ENCODE measurements around the gene SEMA3C. TPM values are rescaled to one million over a fixed set of nuclear protein-coding genes. Genes with fewer than 3 reads are reported as not detected.

Gene SEMA3C
- total and polyA plus RNA-seq, 2 donors (not counting 1 experiment from before 2014, with no cell fraction given): 0.06 TPM; not detected in 1

- Histone ChIP-seq H3K27me3 (replicated peaks in 1 of 4; ENCODE audit: control extremely low read depth in 1 of 4, control insufficient read depth in 3 of 4, insufficient read depth in 4 of 4, low read length in 3 of 4) (no peaks in the 10 kb centered on the region), H3K36me3 (replicated peaks in 1 of 2; ENCODE audit: control extremely low read depth in 1 of 2, control insufficient read depth in 1 of 2, extremely low read depth in 1 of 2, insufficient read depth in 2 of 2, low read length in 1 of 2) (no peaks in the 10 kb centered on the region), H3K9me3 (ENCODE audit: control extremely low read depth in 1 of 3, control insufficient read depth in 2 of 3, insufficient read depth in 1 of 3, low read length in 2 of 3) (peaks cover 0 to 4% (median 0%) of the 10 kb centered on the region in 3 donors), H3K9ac (ENCODE audit: low read length) (no peak overlapping the region), H3K79me2 (ENCODE audit: control insufficient read depth, insufficient read depth, low read length) (no peaks in the 10 kb centered on the region), H4K20me1 (ENCODE audit: control insufficient read depth, insufficient read depth, low read length, poor library complexity, severe bottlenecking) (no peaks in the 10 kb centered on the region), H3K4me3 (ENCODE audit: control extremely low read depth in 1 of 5, extremely low read depth in 1 of 5, insufficient read depth in 1 of 5, low read depth in 2 of 5, low read length in 4 of 5) (no peak overlapping the region), H3K27ac (ENCODE audit: low read length in 2 of 2) (no peak overlapping the region), H3K4me1 (ENCODE audit: control insufficient read depth in 2 of 2, insufficient read depth in 2 of 2, low read length in 2 of 2) (no peaks in the 10 kb centered on the region), H2AFZ (ENCODE audit: insufficient read depth, low read depth, low read length, poor library complexity, severe bottlenecking) (no peak overlapping the region), H3K4me2 (replicated peaks; ENCODE audit: low read depth, low read length, poor library complexity, severe bottlenecking) (no peak overlapping the region)
- no peaks in the 10 kb centered on the region for H3K27me3 Mint-ChIP-seq
- WGBS (ENCODE audit: insufficient coverage): no CpG with 5 or more reads among the region's 4 CpGs
- no peak overlapping the region for H3K27ac Mint-ChIP-seq
- no peak overlapping the region for H3K4me3 Mint-ChIP-seq
- POLR2A ChIA-PET: no interaction called here
- CTCF ChIA-PET: interaction anchor here (0.6 kb wide), 1 partner anchor 12 kb away, joined by 3 read pairs; no protein-coding TSS in a partner anchor
- DNase-seq: no peak
- no peak for TF ChIP-seq EZH2 (IDR thresholded peaks at IDR 0.05; ENCODE audit: borderline replicate concordance, insufficient read depth, low read depth, low read length, poor library complexity, severe bottlenecking)
- no peak for TF ChIP-seq CTCF (IDR thresholded peaks at IDR 0.05)
- H3K9me3 Mint-ChIP-seq (ENCODE audit: insufficient read depth): no peaks in the 10 kb centered on the region
- no peak for ATAC-seq (ENCODE audit: low read depth)
- H3K4me1 Mint-ChIP-seq: no peaks in the 10 kb centered on the region
- intact Hi-C loops (cut with micrococcal nuclease): loop anchor here (10.0 kb wide), 1 partner anchor 56 kb away; no protein-coding TSS in a partner anchor
Observed at GRCh38 chr7:80870813-80871212, 48.0 kb downstream of the SEMA3C start.

- Mint-ChIP-seq H3K27me3 (no peaks in the 10 kb centered on the region), H3K4me1 (no peaks in the 10 kb centered on the region), H3K4me3 (no peak overlapping the region), H3K9me3 (ENCODE audit: insufficient read depth) (no peaks in the 10 kb centered on the region), H3K27ac (no peak overlapping the region)
- intact Hi-C loops (cut with micrococcal nuclease): loop anchor here (10.0 kb wide), 1 partner anchor 55 kb away; no protein-coding TSS in a partner anchor
- H3K27me3 ChIP-seq (replicated peaks in 1 of 4; ENCODE audit: control extremely low read depth in 1 of 4, control insufficient read depth in 3 of 4, insufficient read depth in 4 of 4, low read length in 3 of 4): no peaks in the 10 kb centered on the region
- no peaks in the 10 kb centered on the region for H3K36me3 ChIP-seq (replicated peaks in 1 of 2; ENCODE audit: control extremely low read depth in 1 of 2, control insufficient read depth in 1 of 2, extremely low read depth in 1 of 2, insufficient read depth in 2 of 2, low read length in 1 of 2)
- no peak overlapping the region for H3K9ac ChIP-seq (ENCODE audit: low read length)
- peaks cover 0 to 4% (median 0%) of the 10 kb centered on the region in 3 donors for H3K9me3 ChIP-seq (ENCODE audit: control extremely low read depth in 1 of 3, control insufficient read depth in 2 of 3, insufficient read depth in 1 of 3, low read length in 2 of 3)
- H3K4me1 ChIP-seq (ENCODE audit: control insufficient read depth in 2 of 2, insufficient read depth in 2 of 2, low read length in 2 of 2): no peaks in the 10 kb centered on the region
- no peak overlapping the region for H3K4me3 ChIP-seq (ENCODE audit: control extremely low read depth in 1 of 5, extremely low read depth in 1 of 5, insufficient read depth in 1 of 5, low read depth in 2 of 5, low read length in 4 of 5)
- ChIA-PET CTCF (no interaction called here), POLR2A (no interaction called here)
- no peak overlapping the region for H3K27ac ChIP-seq (ENCODE audit: low read length in 2 of 2)
- no peaks in the 10 kb centered on the region for H4K20me1 ChIP-seq (ENCODE audit: control insufficient read depth, insufficient read depth, low read length, poor library complexity, severe bottlenecking)
- ATAC-seq (ENCODE audit: low read depth): no peak
- TF ChIP-seq CTCF (IDR thresholded peaks at IDR 0.05): no peak
- no peak for TF ChIP-seq EZH2 (IDR thresholded peaks at IDR 0.05; ENCODE audit: borderline replicate concordance, insufficient read depth, low read depth, low read length, poor library complexity, severe bottlenecking)
- H3K4me2 ChIP-seq (replicated peaks; ENCODE audit: low read depth, low read length, poor library complexity, severe bottlenecking): no peak overlapping the region
- 80% methylated on average over 2 of the region's 6 CpGs for WGBS (ENCODE audit: insufficient coverage)
- DNase-seq: no peak
- no peak overlapping the region for H2AFZ ChIP-seq (ENCODE audit: insufficient read depth, low read depth, low read length, poor library complexity, severe bottlenecking)
- H3K79me2 ChIP-seq (ENCODE audit: control insufficient read depth, insufficient read depth, low read length): no peaks in the 10 kb centered on the region
Observed at GRCh38 chr7:80869821-80870751, 48.8 kb downstream of the SEMA3C start.

All from B cell (primary cell).